ENCODE results near the gene GRID1.

GRID1 gene

DNA sequence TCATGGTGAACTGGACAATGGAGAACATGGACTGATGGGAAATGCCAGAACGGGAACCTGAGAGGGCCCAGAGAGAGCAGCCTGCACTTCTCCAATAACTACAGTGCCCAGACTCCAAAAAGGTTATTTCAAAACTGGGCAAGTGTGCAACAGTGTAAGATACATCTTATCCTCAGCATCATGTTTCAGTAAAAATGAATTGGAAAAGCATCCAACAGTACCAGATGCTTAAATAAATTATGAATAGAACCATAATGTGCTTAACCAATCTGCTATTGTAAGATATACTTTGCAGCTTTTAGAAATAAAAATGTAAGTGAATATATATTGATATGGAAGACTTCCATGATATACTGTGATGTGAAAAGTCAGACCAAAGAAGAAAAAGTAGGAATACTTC, 303.3 kb downstream of the GRID1 start:
- no peak for DNase-seq (ENCODE audit: low spot score)

DNA sequence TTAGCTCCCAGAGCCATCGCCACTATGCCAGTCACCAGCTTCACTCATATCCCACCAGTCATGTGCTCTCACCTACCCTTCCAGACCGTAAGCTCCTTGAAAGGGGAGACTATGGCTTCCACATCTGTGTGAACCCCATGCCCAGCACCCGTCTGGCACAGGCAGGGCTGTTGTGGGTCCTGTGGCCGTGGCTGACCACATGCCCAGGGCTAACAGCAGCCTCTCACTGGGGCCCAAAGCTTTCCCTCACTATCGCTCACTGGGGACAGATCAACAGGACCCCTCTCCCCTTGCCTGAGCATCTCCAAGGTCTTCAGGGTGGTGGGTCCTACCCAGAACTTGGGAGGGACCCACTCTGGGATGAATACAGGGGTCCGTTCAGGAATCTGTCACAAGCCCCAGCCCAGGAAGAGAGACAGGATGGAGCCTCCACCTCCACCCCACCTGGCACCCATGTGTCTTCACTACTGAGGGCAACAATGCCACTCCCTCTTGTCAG, 303.9 kb downstream of the GRID1 start:
- no peak for DNase-seq (ENCODE audit: low spot score)

DNA sequence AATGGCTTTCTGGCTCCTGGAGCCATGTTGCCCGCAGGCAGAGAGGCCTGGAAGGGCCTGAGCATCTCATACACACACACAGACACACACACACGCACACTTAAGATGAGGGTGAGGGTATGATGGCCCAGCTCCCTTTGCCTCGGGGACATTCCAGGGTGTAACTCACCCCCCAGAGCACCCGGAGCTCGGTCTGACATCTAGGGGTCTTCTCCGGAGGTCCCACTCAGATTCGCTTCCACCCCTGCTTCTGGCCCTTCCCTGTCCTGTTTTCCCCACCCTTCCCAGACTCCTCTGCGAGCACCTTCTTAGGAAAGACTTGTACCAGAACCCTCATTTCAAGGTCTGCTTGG, 304.4 kb downstream of the GRID1 start:
- DNase-seq (ENCODE audit: low spot score) = no peak

DNA sequence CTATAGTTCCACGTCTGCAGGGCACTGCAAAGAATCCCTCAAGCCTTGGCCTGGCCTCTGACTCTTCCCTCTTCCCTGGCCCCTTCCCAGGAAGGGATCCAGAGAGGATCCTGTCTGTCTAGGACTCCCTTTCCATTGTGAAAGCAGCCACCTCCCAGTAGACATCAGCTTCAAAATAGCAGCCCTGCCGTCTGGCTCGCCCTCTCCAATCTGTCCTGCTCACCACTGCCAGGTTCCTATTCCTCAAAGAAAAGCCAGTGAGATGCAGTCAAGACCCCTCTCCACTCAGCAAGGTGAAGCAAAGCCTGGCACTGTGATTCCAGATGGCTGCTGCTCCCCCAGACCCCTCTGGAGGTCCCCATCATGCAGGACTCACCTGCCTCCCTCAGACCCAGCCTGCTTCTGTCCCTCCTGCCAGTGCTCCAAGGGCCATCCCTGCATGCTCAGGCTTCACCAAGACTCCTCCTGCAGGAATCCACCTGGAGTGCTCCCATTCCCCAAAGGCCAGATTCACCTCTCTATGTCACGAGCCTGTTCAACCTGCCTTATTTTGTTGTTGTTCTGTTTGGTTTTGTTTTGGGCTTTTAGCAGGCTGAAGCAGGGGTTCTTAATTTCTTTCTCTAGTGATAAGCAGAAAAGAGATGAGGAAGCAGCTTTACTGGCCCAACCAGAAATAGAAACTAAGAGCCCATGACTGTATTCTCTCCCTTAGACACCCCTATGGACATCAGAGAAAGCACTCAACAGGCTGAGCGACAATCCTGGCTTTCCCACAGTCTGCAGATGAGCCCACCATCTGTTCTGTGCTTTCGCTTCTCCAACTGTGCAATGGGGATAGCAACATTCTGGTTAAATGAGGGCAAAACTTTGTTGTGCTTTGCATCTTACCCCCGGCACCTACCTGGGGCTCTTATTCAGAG, 305.1 kb downstream of the GRID1 start:
- no peak for DNase-seq (ENCODE audit: low spot score)

DNA sequence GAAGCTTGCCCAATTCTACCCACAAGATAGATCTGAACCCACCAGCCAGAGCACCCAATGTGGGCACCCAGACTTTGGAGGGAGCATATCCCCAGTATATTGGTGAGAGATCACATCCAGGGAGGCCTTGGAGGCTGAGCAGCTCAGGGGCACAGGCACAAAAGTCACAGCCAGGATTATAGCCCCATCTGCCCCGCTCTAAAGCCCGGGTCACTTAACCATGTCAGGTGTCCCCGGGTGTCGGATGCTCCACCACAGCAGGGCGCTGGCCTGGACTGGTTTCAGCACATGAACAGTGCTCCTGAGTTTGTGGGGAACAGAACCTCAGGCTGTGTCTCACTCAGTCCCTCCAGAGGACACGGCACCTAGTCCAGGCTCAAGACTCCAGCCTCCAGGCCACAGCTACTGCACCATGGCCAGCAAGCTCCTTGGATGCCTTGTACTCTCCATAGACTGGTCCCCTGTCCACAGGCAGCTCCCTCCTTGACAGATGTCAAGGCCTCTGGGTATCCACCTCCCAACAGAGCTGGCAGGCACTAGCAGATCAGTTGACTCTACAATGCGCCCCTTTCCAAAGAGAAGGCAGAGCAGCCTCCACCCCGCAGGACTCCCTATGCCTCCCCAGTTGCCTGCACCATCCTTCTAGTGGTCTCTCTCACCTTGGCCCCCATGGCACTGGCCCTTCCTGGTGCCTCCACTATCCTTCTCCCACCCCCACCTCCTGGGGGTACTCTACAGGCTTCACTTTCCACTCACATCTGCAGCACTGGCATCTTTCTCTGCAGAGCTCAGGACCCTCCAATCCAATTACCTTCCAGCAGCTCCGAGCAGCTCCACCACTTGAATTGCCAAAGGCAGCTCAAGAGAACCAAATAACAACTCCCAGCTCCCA, 306.0 kb downstream of the GRID1 start:
- DNase-seq (ENCODE audit: low spot score) = no peak

DNA sequence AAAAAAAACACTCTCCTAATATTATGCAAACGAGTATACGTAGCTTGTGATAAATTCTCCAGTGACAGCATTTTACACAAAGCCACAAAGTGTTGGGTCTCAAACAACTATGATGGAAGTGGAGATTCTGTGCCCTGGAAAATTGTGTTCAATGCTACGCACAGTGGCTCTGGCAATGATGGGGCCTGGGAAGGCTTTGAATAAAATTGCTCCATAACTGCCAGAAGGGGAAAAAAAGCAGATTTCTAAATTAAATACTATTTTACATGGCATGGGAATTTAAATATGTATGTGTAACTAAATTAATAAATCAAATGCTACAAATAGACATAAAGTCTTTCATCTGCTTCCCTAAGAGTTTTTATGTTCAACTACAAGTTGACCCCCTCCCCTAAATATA, 306.7 kb downstream of the GRID1 start:
- DNase-seq (ENCODE audit: low spot score) = no peak

DNA sequence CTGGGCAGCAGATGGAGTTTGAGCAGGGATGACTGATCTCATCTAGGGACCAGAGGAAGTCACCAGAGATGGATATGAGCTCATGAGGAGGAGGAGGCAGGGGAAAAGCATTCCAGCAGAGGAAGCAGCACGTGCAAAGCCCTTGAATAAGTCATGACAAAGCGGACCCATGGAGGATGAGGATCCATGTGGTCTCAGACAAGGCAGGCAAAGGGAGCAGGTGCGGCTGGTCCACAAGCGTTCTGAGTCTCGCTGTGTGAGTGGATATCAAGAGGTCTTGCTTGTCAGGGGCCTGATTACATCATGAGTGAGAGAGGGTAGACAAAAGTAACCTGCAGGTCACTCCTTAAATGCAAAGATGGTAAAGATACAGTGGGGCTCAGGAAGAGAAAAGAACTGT, 307.6 kb downstream of the GRID1 start:
- no peak for DNase-seq (ENCODE audit: low spot score)

DNA sequence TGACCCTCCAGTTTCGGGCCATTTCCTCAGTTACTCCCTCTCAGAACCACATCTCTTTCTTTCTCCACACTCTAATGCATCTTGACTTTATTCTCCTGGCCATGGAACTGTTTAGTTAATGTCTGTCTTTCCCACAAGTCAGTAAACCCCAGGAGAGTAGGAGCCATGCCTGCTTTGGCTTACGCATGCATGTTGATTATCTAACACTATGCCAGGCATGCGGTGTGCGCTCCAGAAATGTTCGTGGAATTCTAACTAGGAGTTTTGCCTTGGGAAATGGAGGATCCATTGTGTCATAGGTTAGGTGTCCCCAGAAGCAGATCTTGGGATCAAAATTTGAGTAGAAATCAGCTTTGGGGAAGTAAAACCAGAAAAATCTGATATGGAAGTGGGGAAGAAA, 308.9 kb downstream of the GRID1 start:
- no peak for DNase-seq (ENCODE audit: low spot score)

DNA sequence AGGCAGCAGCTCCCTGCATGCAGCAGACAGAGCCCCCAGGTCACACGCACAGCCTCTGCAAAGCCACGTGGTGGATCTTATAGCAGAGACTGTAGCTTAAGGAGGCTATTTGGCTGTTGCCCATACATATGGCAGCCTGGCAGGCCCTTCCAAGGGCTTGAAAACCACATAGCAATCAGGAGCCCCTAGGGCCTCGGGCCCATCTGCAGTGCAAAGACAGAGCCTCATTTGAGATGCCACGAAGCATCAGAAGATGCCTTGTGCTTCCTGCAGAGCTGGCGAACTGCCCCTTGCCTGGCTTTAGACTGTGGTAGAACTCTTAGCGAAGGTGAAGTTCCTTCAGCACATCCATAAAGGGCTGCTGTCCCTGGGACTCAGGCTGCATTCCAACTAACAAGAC, 309.9 kb downstream of the GRID1 start:
- DNase-seq (ENCODE audit: low spot score) = no peak

DNA sequence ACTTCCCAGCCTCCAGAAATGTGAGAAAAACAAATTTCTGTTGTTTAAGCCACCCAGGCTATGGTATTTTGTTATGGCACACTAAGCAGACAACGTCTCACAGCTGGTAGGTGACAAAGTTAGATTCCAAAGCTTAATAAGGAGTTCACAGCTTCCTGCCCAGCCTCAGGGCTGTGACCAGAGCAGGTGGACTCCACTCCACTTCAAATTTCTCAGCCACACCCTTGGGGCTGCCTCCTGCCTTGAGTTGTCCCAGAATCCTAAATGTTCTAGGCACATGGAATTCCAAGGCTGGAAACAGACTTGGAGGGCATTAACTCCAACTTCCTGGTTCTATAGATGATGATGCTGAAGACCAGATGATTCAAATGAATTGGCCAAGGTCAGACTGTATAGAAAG, 310.7 kb downstream of the GRID1 start:
- DNase-seq (ENCODE audit: low spot score) = no peak

DNA sequence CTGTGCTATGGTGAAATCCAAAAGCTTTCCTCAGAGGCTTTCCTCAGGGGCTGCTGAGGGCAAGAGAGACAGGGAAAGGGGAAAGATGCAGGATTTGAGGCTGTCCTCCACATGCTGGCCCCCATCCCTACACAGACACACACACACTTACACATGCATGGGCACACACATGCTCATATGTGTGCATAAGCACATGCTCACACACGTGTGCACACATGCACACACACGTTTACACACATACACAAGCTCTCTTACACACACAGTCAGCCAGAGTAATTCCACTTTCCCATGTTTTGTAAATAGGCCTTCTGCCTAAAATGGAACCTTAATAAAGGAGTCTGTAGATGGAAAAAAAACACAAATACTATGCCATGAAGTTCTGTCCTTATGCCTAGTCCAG, 312.9 kb downstream of the GRID1 start:
- no peak for DNase-seq (ENCODE audit: low spot score)

DNA sequence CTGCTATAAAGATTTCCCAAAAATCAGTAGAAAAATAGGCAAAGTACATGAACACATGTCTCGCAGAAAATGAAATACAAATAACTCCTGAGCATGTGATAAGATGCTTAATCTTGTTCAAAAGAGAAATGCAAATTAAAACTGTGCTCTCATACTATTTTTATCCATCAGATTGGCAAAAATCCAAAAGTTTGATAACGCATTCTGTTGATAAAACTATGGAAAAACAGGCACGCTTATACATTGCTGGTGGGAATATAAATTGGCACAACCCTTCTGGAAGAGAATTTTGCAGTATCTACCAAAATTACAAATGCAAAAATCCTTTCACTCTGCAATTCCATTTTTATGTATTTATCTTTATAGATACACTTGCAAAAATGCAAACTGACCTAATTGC, 315.0 kb downstream of the GRID1 start:
- DNase-seq (ENCODE audit: low spot score) = no peak

DNA sequence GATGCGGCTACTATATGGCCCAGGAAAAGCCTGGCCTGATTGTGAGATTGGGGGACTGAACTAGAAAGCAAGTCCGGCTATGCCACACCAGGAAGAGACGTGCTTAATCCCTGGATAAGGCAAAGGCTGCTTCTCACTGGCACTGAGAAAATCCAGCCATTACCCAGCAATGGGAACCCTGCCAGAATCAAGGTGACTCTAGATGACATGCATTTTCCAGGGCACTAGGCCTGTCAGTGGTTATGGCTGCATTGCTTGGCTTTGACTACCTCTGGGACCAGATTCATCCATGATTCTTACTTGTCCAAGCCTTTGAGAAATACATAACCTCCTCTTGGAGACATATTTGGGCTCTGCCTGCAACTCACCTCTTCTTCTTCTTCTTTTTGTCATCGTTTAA, 317.2 kb downstream of the GRID1 start:
- DNase-seq (ENCODE audit: low spot score) = no peak

DNA sequence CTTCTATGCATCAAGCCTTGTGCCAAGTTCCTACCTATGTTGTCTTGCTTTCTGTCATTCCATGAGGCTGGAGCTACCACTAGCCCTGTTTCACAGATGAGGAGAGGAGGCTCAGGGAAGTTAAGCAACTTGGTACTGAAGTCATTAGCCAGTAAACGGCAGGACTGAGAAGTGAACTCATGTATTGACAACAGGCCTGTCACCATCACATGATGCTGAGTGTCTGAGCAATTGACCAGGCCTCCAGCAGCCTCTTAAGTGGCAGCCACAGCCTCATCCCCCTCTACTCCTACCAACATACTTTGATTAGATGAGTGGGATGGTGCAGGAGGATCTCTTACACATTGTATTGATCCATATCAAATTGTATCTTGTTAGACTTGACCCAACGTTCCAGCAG, 317.6 kb downstream of the GRID1 start:
- DNase-seq (ENCODE audit: low spot score) = no peak

DNA sequence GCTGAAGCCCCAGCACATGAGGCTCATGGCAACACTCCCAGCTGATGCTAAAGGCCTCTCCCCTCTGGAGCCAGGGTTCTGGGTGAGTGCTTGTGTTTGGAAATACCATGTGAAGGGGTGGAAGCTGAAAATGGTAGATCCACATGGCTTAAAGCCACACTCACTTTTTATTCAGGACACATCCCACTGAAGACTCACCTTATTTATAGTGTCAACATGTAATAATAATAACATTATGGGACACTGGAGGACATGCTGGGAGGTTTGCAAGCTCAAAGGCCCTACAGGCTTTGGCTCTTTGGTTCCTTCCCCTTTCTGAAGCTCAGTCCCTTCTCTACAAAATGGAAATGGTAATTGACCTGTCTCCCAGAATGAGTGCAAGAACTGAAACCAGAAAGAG, 318.0 kb downstream of the GRID1 start:
- no peak for DNase-seq (ENCODE audit: low spot score)

DNA sequence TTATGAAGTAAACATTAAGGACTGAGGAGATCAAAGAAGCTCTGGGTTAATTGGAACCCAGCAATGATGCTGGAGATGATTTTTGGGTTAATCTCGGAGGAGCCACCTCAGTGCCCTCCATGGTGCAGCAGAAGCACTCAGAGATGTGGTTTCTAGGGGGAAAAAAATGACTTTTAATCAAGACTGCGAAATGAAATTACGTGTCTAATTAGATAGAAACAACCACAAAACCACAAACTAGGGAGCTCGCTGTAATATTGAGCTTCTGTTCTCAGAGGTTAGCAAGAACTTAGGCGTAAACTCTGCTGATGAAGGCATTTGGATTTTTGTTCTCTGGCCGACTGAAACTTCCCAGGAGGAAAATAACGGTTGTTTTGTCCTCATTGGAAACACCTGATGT, 319.0 kb downstream of the GRID1 start:
- DNase-seq (ENCODE audit: low spot score) = no peak

DNA sequence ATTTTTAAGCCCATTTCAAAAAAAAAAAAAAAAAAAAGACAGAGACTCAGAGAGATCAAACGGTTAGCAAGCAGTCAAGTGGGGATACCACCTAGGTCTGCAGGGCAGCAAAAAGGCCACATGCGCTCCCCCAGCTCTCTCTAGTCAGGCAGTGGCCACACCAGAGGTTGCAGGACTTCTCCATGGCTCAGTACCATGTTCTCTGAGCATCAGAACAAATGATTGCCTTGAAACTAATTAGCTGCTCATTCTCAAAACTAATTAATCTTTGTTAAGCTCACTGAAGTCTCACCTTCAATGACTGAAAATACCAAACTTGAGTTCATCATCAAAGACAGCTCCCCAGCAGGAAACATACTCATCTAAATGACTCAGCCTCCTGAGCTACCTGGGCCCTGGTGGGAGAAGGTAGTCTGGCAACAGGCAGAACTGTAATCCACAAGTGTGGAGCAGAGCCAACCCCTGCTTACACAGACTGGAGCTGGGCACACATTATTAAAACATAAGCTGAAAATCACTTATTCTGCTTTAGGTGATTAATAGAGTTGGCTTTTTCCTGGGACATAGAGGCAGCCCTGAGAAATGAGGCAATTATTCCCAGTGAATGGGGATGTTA, 319.6 kb downstream of the GRID1 start:
- no peak for DNase-seq (ENCODE audit: low spot score)

DNA sequence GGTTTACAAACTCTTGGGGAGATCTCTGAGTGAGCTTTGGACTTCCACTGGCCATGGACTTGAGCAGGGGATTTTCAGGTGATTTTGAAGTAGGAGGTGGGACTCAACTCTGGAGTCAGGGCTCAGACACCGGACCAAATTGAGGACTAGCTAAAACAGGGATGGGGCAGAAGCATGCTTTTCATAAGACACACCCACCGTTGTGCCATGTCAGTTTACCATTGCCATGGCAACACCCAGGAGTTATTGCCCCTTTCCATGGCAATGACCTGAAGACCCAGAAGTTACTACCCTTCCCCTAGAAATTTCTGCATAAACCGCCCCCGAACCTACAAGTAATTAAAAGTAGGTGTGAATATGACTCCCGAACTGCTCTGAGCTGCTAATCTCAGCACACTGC, 320.7 kb downstream of the GRID1 start:
- no peak for DNase-seq (ENCODE audit: low spot score)

DNA sequence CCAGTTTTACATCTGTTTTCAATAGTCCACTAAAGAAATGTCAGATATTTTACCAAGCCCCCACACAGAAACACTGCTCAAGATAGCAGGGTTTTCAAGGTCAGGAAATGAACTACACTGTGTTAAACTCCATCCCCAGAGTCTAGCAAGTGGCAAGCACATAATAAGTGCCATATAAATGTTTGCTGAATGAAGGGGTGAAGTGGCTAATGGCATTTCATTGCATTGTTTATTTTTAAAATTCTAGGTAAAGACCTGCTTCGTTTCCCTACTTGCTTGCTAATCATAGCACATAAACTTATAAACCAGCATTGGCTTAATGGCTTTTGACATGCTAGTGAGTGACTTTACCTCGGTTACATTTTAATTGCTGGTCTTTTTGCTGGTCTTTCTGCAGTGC, 322.6 kb downstream of the GRID1 start:
- DNase-seq (ENCODE audit: low spot score) = no peak

DNA sequence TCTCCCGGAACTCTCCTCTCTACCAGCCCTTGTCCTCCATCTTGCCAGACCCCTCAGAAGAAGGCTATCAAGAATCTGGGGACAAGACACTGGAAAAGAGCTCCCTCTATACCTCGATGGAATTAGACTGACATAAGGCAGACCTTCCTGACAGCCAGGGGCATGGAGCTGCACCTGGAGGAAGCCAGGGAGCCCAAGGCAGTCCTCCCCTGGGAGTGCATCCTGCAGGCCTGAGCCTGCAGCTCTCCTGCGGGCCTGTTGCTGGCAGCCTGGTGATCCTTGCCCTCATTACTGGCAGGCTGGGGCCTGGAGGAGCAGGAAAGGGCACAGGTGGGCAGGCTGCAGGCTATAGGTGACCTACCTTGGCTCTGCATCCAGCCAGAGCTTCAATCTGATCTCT, 323.4 kb downstream of the GRID1 start:
- DNase-seq (ENCODE audit: low spot score) = no peak

DNA sequence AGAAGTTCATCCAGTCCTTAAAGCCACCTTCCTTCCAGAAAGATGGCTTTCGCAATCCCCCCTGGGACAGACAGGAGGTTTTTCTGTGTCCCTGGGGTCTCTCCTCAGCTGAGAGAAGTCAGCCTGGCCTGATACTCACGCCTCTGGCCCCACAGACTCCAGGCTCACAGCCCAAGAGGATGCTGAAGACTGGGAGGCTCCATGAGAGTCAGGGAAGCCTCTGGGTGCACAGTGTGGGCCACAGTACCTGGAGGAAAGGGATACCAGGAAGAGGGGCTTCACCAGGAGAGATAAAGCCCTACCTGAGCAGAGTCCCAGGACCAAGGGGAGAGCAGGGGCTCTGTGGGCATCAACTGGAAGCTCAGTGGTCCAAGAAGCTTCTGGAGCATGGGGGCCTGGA, 324.4 kb downstream of the GRID1 start:
- DNase-seq (ENCODE audit: low spot score) = no peak

DNA sequence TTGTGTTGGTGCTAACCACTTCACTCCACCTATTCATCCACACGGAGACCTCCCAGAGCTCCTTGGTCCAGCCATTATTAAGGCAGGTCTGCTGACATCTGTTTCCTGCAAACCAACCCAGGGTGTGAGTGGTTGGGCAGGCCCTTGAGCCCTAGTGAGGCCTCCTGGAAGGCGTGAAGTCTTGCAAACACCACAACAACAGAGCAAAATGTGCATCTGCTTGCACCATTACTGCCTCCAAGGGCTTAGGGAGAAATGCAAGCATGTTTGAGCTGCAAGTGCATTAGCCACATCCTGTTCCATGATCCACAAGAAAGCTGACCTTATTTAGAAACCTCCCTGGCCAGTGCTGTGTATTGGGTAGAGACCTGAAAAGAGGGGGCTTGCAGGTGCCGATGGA, 325.5 kb downstream of the GRID1 start:
- DNase-seq (ENCODE audit: low spot score) = no peak

DNA sequence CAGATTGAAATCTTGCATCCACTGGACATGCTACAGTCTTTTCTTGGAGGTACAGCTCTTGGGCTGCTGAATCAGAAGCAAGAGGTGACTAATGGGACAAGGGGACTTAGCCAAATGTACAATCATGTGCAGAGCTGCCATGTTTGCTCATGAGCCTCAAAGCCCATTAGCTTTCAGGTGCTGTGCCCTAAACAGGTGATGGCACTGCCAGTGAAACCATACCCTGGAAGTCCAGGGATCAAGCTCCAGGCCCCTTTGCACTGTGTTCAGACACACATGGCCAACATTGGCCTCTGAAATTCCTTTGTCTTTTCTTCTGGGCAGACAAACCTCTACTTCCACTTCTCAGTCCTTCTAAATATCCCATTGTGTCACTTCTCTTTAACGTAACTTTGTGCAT, 328.2 kb downstream of the GRID1 start:
- DNase-seq (ENCODE audit: low spot score) = no peak

All from HuH-7 (cell line).